Fibroblast of lung (primary cell): ENCODE data around the gene JAG2. TPM values are rescaled to one million over a fixed set of nuclear protein-coding genes. Genes with fewer than 3 reads are reported as not detected.

Source experiments
- DNase-seq, 2 donors: peaks; one replicate each; pipeline versions ENCODE4 v3.0.0 to v3.0.0-alpha.2; 2010; ENCODE audit warnings: low read depth in 2 of 2
- H2AFZ ChIP-seq: 2 replicates; pipeline ENCODE4 v1.5.1; 2012; ENCODE audit warnings: low read length, control low read depth, inconsistent platforms
- H3K27ac ChIP-seq: 2 replicates; pipeline ENCODE4 v1.5.1; 2011; ENCODE audit warnings: low read length, control low read depth; ENCODE audit not compliant: insufficient read depth
- H3K27me3 ChIP-seq: 2 replicates; pipeline ENCODE4 v1.5.1; 2011; ENCODE audit warnings: mild to moderate bottlenecking, low read length; ENCODE audit not compliant: control insufficient read depth, insufficient read depth
- H3K36me3 ChIP-seq: 2 replicates; pipeline ENCODE4 v1.5.1; 2011; ENCODE audit warnings: low read length; ENCODE audit not compliant: control insufficient read depth, insufficient read depth
- H3K4me1 ChIP-seq: 2 replicates; pipeline ENCODE4 v1.5.1; 2011; ENCODE audit warnings: low read length; ENCODE audit not compliant: control insufficient read depth, insufficient read depth; ENCODE audit errors: extremely low read depth
- H3K4me2 ChIP-seq: 2 replicates; pipeline ENCODE4 v1.5.1; 2011; ENCODE audit warnings: low read length, control low read depth; ENCODE audit not compliant: insufficient read depth; ENCODE audit errors: extremely low read depth
- H3K4me3 ChIP-seq, 4 experiments: fragments of 200-600 bp in 1 of 4; sonication (generic) in 1 of 4; replicated peaks in 1 of 4; 2 replicates each; pipeline ENCODE4 v1.5.1; 2011 to 2016; ENCODE audit warnings: low read length in 4 of 4, low read depth in 3 of 4, mild to moderate bottlenecking in 3 of 4, control low read depth in 2 of 4, inconsistent platforms in 1 of 4, mixed read lengths in 1 of 4; ENCODE audit not compliant: insufficient read depth in 1 of 4; ENCODE audit errors: control extremely low read depth in 1 of 4
- H3K79me2 ChIP-seq: 2 replicates; pipeline ENCODE4 v1.5.1; 2012; ENCODE audit warnings: mild to moderate bottlenecking, low read length, inconsistent platforms; ENCODE audit not compliant: control insufficient read depth, insufficient read depth
- H3K9ac ChIP-seq: 2 replicates; pipeline ENCODE4 v1.5.1; 2011; ENCODE audit warnings: mild to moderate bottlenecking, low read length, control low read depth; ENCODE audit not compliant: insufficient read depth
- H3K9me3 ChIP-seq: 2 replicates; pipeline ENCODE4 v1.5.1; 2012; ENCODE audit warnings: low read depth, low read length; ENCODE audit not compliant: control insufficient read depth, insufficient read depth
- H4K20me1 ChIP-seq: 2 replicates; pipeline ENCODE4 v1.5.1; 2011; ENCODE audit warnings: low read length; ENCODE audit not compliant: control insufficient read depth, insufficient read depth; ENCODE audit errors: extremely low read depth
- EZH2 ChIP-seq: IDR thresholded peaks from 2 replicates; pipeline ENCODE4 v1.5.1; 2012; ENCODE audit warnings: low read length, control low read depth, mild to moderate bottlenecking; ENCODE audit errors: missing control alignments
- polyA plus RNA-seq, 2 donors: library from polyadenylated mRNA; depleted of rRNA in 1 of 2; stranded (reverse) in 1 of 2; unstranded in 1 of 2; fragments of >200 nt; gene quantifications; 2 replicates each; pipeline ENCODE4 v1.2.1, GENCODE V29; 2011 to 2012; ENCODE audit warnings: missing spikeins in 1 of 2
- total RNA-seq: library from RNA; depleted of rRNA; stranded (reverse); fragments of >200 nt; gene quantifications from 2 replicates; pipeline ENCODE4 v1.2.1, GENCODE V29; 2014
- TF ChIP-seq, protein P1 (sequence below), 2 donors: IDR thresholded peaks in 1 of 2; conservative IDR thresholded peaks in 1 of 2; 1 replicate in 1 of 2; 2 replicates in 1 of 2; pipeline ENCODE4 v1.5.1; 2011 to 2012; ENCODE audit warnings: low read length in 2 of 2, control low read depth in 1 of 2, inconsistent platforms in 1 of 2, low read depth in 1 of 2, mild to moderate bottlenecking in 1 of 2

Gene JAG2
- total and polyA plus RNA-seq, 2 donors (not counting 1 experiment from before 2014, with no cell fraction given): 0.51 to 1.8 TPM

DNA sequence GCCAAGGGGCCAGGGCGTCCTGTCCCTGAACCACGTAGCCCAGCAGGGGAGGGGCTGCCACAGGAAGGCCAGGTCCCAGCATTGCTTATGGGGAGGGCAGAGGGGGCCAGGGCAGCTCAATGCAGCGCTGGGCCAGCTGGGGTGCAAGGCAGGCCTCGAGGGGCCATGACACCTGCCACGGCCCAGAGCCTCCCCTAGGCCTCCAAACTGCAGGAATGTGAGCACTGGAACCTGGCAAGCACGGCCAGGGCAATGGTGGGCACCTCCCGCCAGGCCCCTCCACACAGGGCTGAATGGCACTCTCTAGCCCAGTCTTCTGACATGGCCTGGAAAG, 70.8 kb downstream of the JAG2 start:
- DNase-seq: no peak
- TF ChIP-seq, protein P1, sequence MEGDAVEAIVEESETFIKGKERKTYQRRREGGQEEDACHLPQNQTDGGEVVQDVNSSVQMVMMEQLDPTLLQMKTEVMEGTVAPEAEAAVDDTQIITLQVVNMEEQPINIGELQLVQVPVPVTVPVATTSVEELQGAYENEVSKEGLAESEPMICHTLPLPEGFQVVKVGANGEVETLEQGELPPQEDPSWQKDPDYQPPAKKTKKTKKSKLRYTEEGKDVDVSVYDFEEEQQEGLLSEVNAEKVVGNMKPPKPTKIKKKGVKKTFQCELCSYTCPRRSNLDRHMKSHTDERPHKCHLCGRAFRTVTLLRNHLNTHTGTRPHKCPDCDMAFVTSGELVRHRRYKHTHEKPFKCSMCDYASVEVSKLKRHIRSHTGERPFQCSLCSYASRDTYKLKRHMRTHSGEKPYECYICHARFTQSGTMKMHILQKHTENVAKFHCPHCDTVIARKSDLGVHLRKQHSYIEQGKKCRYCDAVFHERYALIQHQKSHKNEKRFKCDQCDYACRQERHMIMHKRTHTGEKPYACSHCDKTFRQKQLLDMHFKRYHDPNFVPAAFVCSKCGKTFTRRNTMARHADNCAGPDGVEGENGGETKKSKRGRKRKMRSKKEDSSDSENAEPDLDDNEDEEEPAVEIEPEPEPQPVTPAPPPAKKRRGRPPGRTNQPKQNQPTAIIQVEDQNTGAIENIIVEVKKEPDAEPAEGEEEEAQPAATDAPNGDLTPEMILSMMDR (conservative IDR thresholded peaks at IDR 0.05 in 1 of 2, IDR thresholded peaks at IDR 0.05 in 1 of 2; ENCODE audit: low read depth in 1 of 2, low read length in 2 of 2): no peak
- TF ChIP-seq EZH2: no peak
- Histone ChIP-seq H3K4me2 (no peak overlapping the region), H3K27ac (no peak overlapping the region), H3K4me1 (peaks cover under 1% of the 10 kb centered on the region), H4K20me1 (no peaks in the 10 kb centered on the region), H3K4me3 (no peak overlapping the region), H3K79me2 (no peaks in the 10 kb centered on the region), H3K9ac (no peak overlapping the region), H3K36me3 (no peaks in the 10 kb centered on the region), H2AFZ (no peak overlapping the region), H3K27me3 (peaks cover 7% of the 10 kb centered on the region), H3K9me3 (no peaks in the 10 kb centered on the region)

GRCh38 chr14:105096206-105096875, 72.2 kb downstream of the JAG2 start:
- Histone ChIP-seq H3K9me3 (no peaks in the 10 kb centered on the region), H3K4me2 (no peak overlapping the region), H3K9ac (no peak overlapping the region), H3K27me3 (peaks cover 5% of the 10 kb centered on the region), H3K27ac (no peak overlapping the region), H3K36me3 (no peaks in the 10 kb centered on the region), H2AFZ (no peak overlapping the region), H4K20me1 (no peaks in the 10 kb centered on the region), H3K4me1 (peaks cover 10% of the 10 kb centered on the region), H3K79me2 (no peaks in the 10 kb centered on the region), H3K4me3 (no peak overlapping the region)
- DNase-seq: no peak
- no peak for TF ChIP-seq EZH2
- TF ChIP-seq, protein P1 (conservative IDR thresholded peaks at IDR 0.05 in 1 of 2, IDR thresholded peaks at IDR 0.05 in 1 of 2; ENCODE audit: low read depth in 1 of 2, low read length in 2 of 2): no peak

GRCh38 chr14:105095236-105095805, 73.3 kb downstream of the JAG2 start:
- no peak overlapping the region for H3K27ac ChIP-seq
- TF ChIP-seq, protein P1 (conservative IDR thresholded peaks at IDR 0.05 in 1 of 2, IDR thresholded peaks at IDR 0.05 in 1 of 2; ENCODE audit: low read depth in 1 of 2, low read length in 2 of 2): no peak
- no peak overlapping the region for H2AFZ ChIP-seq
- no peaks in the 10 kb centered on the region for H3K9me3 ChIP-seq
- no peaks in the 10 kb centered on the region for H3K36me3 ChIP-seq
- no peak for DNase-seq
- H4K20me1 ChIP-seq: no peaks in the 10 kb centered on the region
- H3K79me2 ChIP-seq: no peaks in the 10 kb centered on the region
- no peak overlapping the region for H3K9ac ChIP-seq
- no peak overlapping the region for H3K4me2 ChIP-seq
- no peak overlapping the region for H3K4me3 ChIP-seq
- peaks cover 13% of the 10 kb centered on the region for H3K4me1 ChIP-seq
- H3K27me3 ChIP-seq: peaks cover 4% of the 10 kb centered on the region
